Measurements from ENCODE around the gene SRD5A1.

Gene SRD5A1

GRCh38 chr5:6712577-6713273, 79.5 kb downstream of the SRD5A1 start:
- peak; percentile 99 for DNase-seq (ENCODE audit: low read depth, low spot score)

GRCh38 chr5:6713274-6714225, 80.3 kb downstream of the SRD5A1 start, which contains the start of gene TENT4A:
TENT4A (plus strand) TSS chr5:6713432; CDS start chr5:6713984, 552 bp downstream.
- peak; percentile 41 for DNase-seq (ENCODE audit: low read depth, low spot score)

GRCh38 chr5:6714226-6715041, 81.2 kb downstream of the SRD5A1 start:
- DNase-seq (ENCODE audit: low read depth, low spot score) = peak; percentile 58

- DNase-seq (ENCODE audit: low read depth, low spot score) = no peak
Measured at GRCh38 chr5:6715271-6715670, 82.0 kb downstream of the SRD5A1 start.

- no peak for DNase-seq (ENCODE audit: low read depth, low spot score)
Measured at GRCh38 chr5:6715758-6716628, 82.8 kb downstream of the SRD5A1 start.

GRCh38 chr5:6716629-6717149, 83.4 kb downstream of the SRD5A1 start:
- no peak for DNase-seq (ENCODE audit: low read depth, low spot score)

GRCh38 chr5:6717247-6717646, 84.0 kb downstream of the SRD5A1 start:
- DNase-seq (ENCODE audit: low read depth, low spot score) = no peak

- no peak for DNase-seq (ENCODE audit: low read depth, low spot score)
Measured at GRCh38 chr5:6717687-6718086, 84.4 kb downstream of the SRD5A1 start.

- DNase-seq (ENCODE audit: low read depth, low spot score) = no peak
Measured at GRCh38 chr5:6718161-6718681, 85.0 kb downstream of the SRD5A1 start.

- DNase-seq (ENCODE audit: low read depth, low spot score) = no peak
Measured at GRCh38 chr5:6718718-6719117, 85.5 kb downstream of the SRD5A1 start.

GRCh38 chr5:6719417-6719816, 86.2 kb downstream of the SRD5A1 start:
- no peak for DNase-seq (ENCODE audit: low read depth, low spot score)

- no peak for DNase-seq (ENCODE audit: low read depth, low spot score)
Measured at GRCh38 chr5:6719896-6720560, 86.8 kb downstream of the SRD5A1 start.

- no peak for DNase-seq (ENCODE audit: low read depth, low spot score)
Measured at GRCh38 chr5:6720561-6720921, 87.3 kb downstream of the SRD5A1 start.

GRCh38 chr5:6721442-6721841, 88.2 kb downstream of the SRD5A1 start:
- no peak for DNase-seq (ENCODE audit: low read depth, low spot score)

GRCh38 chr5:6722015-6722414, 88.8 kb downstream of the SRD5A1 start:
- DNase-seq (ENCODE audit: low read depth, low spot score) = no peak

GRCh38 chr5:6723122-6723815, 90.0 kb downstream of the SRD5A1 start:
- DNase-seq (ENCODE audit: low read depth, low spot score) = no peak

- DNase-seq (ENCODE audit: low read depth, low spot score) = no peak
Measured at GRCh38 chr5:6723816-6724300, 90.6 kb downstream of the SRD5A1 start.
